RWPE1 (cell line): Measurements from ENCODE around the gene SAPCD2.
A peak's percentile ranks its signal among the peaks of the same experiment; 100 is the strongest.
"Not testable (repeated sequence)": the region's sequence is repeated elsewhere in the genome, so short reads cannot be mapped to it uniquely, and the experiment has no call there.

Experiments used
- CTCF ChIA-PET: fragments of 350-600 bp; sonication (Branson Sonifier 250); formaldehyde crosslinking; extraction: SDS; loops from one replicate; lab custom pipeline; 2021; lab: Yijun Ruan, JAX
- POLR2A ChIA-PET: fragments of 400-600 bp; formaldehyde crosslinking; extraction: SDS; loops from one replicate; lab custom pipeline; 2020; ENCODE audit warnings: antibody characterized with exemption; ENCODE audit not compliant: low non-redundant PET; lab: Yijun Ruan, JAX
- DNase-seq: peaks from one replicate; pipeline ENCODE4 v3.0.0; 2012; ENCODE audit warnings: low spot score
- H3K27ac ChIP-seq: fragments of 450-650 bp; 2 replicates; pipeline ENCODE4 v1.5.1; 2017
- TF ChIP-seq, protein P1 (sequence below): fragments of 450-650 bp; conservative IDR thresholded peaks from 2 replicates; pipeline ENCODE4 v1.5.1; 2017; ENCODE audit warnings: low read depth, mild to moderate bottlenecking

The SAPCD2 gene, protein sequence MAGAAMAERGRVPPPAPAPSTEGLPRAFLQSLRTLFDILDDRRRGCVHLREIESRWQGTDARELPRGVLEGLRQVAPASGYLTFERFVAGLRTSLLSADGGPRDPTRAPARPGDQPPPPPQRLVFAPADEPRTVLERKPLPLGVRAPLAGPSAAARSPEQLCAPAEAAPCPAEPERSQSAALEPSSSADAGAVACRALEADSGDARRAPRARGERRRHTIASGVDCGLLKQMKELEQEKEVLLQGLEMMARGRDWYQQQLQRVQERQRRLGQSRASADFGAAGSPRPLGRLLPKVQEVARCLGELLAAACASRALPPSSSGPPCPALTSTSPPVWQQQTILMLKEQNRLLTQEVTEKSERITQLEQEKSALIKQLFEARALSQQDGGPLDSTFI

DNA sequence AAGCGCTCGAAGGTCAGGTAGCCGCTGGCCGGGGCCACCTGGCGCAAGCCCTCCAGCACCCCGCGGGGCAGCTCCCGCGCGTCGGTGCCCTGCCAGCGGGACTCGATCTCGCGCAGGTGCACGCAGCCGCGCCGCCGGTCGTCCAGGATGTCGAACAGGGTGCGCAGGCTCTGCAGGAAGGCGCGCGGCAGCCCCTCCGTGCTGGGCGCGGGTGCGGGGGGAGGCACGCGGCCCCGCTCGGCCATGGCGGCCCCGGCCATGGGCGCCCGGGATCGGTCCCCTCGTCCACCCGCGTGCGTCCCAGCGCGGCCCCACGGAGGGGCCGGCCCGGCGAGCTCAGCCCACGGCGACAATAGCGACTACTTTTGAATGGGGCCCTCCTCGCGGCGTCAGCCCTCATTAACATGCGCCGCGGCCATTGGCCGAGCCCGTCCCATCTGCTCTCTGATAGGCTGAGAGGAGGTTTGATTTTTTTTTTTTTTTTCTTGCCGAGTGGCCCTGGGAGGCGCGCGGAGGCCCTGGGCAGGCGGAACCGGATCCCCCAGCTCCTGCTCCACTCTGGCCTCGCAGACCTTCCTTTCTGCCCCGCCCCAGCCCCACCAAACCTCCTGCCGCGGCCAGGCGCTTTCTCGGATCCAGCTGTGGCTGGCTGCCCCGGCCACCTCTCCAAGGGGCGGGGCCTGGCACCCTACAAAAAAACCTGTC is at the start of gene SAPCD2:
Gene SAPCD2, minus strand, starts transcription at position 357 of the 705 bp plus-strand sequence. Its CDS starts 97 bp downstream, at position 260.
- peak within 1 kb of the TSS; percentile 85 for H3K27ac ChIP-seq
- POLR2A ChIA-PET: interaction anchor here (0.6 to 2.4 kb wide), 7 partner anchors 13 to 192 kb away, joined by 3 to 15 read pairs (median 3); partner anchors contain the start of gene MAN1B1
- peak; percentile 96 for DNase-seq
- CTCF ChIA-PET: interaction anchor here (0.6 to 6.0 kb wide), 12 partner anchors 10 to 166 kb away, joined by 3 to 76 read pairs (median 5); partner anchors contain the start of genes ABCA2 and NPDC1
- TF ChIP-seq, protein P1, sequence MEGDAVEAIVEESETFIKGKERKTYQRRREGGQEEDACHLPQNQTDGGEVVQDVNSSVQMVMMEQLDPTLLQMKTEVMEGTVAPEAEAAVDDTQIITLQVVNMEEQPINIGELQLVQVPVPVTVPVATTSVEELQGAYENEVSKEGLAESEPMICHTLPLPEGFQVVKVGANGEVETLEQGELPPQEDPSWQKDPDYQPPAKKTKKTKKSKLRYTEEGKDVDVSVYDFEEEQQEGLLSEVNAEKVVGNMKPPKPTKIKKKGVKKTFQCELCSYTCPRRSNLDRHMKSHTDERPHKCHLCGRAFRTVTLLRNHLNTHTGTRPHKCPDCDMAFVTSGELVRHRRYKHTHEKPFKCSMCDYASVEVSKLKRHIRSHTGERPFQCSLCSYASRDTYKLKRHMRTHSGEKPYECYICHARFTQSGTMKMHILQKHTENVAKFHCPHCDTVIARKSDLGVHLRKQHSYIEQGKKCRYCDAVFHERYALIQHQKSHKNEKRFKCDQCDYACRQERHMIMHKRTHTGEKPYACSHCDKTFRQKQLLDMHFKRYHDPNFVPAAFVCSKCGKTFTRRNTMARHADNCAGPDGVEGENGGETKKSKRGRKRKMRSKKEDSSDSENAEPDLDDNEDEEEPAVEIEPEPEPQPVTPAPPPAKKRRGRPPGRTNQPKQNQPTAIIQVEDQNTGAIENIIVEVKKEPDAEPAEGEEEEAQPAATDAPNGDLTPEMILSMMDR: no peak

DNA sequence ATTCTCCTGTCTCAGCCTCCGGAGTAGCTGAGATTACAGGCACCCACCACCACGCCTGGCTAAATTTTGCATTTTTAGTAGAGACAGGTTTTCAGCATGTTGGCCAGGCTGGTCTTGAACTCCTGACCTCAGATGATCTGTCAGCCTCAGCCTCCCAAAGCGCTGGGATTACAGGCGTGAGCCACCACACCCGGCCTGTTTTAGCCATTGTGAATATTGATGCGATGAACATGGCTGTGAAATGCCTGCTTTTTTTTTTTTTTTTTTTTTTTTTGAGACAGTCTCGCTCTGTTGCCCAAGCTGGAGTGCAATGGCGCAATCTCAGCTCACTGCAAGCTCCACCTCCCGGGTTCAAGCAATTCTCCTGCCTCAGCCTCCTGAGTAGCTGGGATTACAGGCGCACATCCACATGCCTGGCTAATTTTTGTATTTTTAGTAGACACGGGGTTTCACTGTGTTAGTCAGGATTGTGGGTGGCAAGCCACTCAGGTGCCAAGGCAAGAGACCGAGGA is 47.8 kb upstream of the SAPCD2 start:
- H3K27ac ChIP-seq, POLR2A ChIA-PET, DNase-seq: not testable (repeated sequence)
- CTCF ChIA-PET: interaction anchor here (0.6 to 1.6 kb wide), 8 partner anchors 18 to 424 kb away, joined by 3 to 7 read pairs (median 3); no protein-coding TSS in a partner anchor

DNA sequence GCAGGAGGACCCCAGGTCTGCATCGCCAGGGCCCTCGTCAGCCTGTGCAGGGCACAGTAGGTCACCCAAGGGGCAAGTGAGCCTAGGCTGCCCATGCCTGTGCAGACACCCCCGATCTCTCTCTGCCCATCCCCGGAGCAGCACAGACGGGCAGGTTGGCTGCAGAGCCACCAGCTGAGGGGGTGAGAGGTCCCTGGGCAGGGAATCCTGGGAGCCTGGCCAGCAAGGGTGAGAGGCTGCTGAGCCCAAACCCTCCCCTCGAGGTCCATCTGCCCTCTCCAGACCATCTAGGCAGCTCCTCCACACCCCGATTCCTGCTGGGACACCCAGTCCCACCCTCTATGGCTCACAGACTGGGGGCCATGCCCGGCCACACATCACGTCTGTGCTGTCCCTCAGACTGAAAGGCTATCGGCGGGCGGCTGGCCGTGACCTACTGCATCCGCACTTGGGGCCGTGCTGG is 46.9 kb upstream of the SAPCD2 start:
- ChIA-PET CTCF (interaction anchor here (1.6 kb wide), 1 partner anchor 53 kb away, joined by 3 read pairs; no protein-coding TSS in a partner anchor), POLR2A (no interaction called here)
- TF ChIP-seq, protein P1: no peak
- no peak overlapping the region for H3K27ac ChIP-seq
- DNase-seq: no peak

DNA sequence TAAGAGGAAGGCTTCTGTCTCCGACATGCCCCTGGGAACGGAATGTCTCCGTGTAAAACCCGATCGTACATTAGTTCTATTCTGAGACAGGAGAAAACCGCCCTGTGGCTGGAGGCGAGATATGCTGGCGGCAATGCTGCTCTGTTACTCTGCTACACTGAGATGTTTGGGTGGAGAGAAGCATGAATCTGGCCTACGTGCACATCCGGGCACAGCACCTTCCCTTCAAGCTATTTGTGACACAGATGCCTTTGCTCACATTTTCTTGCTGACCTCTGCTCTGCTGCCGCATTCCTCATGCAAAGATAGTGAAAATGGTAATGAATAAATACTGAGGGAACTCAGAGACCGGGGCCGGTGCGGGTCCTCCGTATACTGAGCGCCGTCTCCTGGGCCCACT is 46.4 kb upstream of the SAPCD2 start:
- H3K27ac ChIP-seq: peak overlapping the region; percentile 10; the same call in 1 of the 2 replicates
- TF ChIP-seq, protein P1: no peak
- no peak for DNase-seq
- ChIA-PET CTCF (interaction anchor here (1.6 kb wide), 1 partner anchor 53 kb away, joined by 3 read pairs; no protein-coding TSS in a partner anchor), POLR2A (no interaction called here)

DNA sequence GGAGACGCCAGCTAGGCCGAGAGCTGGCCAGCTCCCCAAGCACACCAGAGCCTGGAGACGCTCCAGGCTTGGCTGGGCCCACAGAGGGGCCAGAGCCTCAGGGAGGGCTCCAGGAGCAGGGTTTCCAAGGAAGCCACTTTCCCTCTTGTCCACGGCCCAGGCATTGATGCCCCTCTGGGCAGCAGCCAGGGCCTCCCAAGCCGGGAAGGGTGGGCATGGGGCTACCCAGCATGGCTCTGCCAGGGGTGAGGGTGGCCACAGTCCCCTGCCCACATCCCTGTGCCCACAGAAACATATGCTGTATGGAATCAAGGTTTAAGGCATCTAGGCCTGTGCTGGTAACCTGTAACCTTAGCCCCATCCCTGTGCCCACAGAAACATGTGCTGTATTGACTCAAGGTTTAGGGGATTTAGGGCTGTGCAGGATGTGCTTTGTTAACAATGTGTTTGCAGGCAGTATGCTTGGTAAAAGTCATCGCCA is 45.7 kb upstream of the SAPCD2 start:
- TF ChIP-seq, protein P1: no peak
- H3K27ac ChIP-seq: peak overlapping the region; percentile 10; the same call in 1 of the 2 replicates
- POLR2A ChIA-PET: interaction anchor here (0.8 kb wide), 1 partner anchor 85 kb away, joined by 3 read pairs; no protein-coding TSS in a partner anchor
- DNase-seq: no peak
- CTCF ChIA-PET: interaction anchor here (1.6 kb wide), 1 partner anchor 120 kb away, joined by 9 read pairs; no protein-coding TSS in a partner anchor

DNA sequence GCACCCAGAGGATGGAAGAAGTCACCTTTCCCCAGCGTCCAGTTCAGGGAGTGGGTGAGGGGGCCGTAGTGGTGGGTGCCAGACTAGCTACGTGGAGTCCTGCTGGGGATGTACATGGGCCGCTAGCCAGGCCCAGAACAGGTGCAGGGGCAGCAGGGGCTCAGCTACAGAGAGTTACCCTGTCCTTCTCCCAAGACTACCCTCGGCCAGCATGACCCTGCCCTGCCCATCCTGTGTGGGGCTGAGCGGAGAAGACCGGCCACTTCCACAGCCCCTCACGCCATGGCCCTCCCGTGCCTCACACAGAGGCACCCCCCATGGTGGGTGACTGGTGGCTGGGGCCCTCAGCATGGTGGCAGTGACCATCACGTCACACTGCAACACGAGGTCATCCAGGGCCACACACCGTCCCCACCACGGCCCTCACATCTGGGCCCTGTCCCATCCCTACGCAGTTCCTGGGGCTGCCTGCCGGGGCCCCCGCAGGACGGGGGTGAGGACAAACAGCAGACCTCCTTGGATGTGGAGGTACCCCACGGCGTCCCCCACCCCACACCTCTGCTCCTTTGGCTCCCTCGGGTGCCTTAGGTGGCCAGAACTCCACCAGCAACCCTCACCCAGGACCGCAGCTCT is 45.2 kb upstream of the SAPCD2 start:
- no peak for DNase-seq
- ChIA-PET CTCF (interaction anchor here (0.6 to 1.6 kb wide), 8 partner anchors 16 to 121 kb away, joined by 3 to 9 read pairs (median 5); partner anchors contain the start of gene RNF224), POLR2A (interaction anchor here (0.7 to 1.2 kb wide), 4 partner anchors 10 to 85 kb away, joined by 3 to 4 read pairs (median 4); partner anchors contain the start of gene MAN1B1)
- TF ChIP-seq, protein P1: no peak
- peak overlapping the region; percentile 59 for H3K27ac ChIP-seq
